Amygdala (tissue), 56 donors: ENCODE measurements around the gene NAIF1.
"Not testable (repeated sequence)": the region's sequence is repeated elsewhere in the genome, so short reads cannot be mapped to it uniquely, and the experiment has no call there.

Experiments used
- DNase-seq, 56 donors: peaks; one replicate each; lab custom pipeline; 2025; lab: John Stamatoyannopoulos, UW

Gene NAIF1

DNA sequence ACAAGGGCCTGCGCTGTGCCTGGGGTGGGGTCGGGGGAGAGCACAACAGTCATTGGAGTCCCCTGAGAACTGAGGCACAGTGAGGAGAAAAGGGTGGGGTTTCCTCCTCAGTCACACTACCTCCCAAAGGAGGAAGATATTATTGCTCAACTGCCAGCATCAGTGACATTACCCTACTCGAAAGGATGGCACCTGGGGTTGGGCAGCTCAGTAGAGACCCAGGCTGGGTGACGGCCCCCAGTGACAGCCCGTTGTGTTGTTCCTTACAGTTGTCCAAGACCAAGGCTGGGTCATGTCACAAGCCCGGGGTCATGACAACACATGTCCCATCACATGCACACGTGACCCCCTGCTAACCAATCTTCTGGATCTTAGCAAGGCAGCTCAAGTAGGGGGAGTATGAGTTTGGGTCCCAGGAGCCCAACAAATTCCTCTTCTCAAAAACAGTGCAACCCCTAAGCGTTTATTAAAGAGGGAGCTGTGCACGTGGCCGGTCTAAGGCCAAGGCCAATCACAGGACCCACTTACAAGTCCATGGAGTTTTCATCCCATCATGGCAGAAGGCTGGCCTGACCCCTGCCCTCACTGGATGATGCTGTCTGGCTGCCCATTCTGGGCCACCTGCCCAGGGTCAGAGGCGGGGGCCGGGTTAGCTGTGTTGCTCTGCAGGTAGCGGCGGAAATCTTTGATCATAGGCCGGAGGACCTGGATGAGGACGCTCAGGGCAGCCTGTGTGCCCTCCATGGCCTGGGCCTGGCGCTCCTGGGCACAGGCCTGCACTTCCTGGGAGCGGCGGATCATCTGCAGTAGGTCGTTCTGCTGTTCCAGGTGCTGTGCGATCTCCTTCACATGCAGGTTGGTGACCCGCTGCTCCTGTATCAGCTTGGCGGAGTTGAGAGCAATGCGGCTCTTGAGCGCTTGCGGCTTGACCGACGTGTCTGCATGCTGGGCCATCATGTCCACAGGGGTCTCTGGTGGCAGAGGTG lies 4.0 kb downstream of the NAIF1 start:
- no peak for DNase-seq

DNA sequence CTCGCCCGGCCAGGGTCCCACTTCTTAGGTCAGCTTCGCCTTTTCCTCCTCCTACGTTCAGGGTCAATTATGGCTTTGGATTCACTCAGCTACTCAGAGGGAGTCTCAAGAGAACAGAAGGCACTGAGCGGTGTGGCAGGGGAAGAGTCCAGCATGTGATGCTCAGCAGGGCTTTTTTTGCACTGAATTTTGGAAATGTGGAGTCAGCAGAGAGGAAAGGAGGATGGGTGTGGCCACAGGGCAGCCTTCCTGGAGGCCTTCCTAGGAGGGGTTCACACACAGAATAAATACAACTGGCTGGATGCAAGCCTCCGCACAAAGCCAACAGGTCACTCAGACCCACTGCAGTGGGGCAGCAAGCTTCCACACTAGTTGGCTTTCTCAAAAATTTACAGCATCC lies 4.8 kb downstream of the NAIF1 start:
- DNase-seq = no peak

DNA sequence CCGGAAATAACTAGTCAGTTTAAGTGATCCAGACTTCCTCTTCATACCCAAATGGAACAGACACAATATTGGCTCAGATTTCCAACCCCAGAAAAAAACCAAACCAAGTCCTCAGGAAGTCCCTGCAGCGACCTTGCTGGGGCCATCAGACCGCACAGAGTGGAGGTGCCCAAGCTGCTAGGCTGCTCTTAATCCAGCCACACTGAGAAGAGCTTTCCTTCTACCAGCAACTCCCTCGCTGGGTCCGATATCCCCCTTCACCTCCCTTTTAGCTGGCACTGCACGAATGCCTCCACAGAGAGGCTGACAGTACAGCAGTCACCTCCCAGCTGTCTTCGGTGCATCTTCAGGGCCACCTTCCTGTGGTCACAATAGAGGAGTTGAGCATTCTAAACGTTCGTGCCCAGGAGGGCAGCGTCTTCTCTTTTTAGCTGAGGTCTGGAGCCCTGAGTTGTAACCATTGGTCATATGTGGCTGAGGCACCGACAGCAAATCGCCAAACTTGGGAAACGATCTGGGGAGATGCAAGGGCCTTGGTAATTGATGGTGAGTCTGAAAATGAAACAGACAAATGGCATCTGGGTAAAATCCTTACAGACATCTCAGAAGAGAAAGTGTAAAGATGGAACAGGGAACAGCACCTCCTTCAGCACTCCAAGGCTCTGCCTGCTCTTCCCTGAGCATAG lies 5.7 kb downstream of the NAIF1 start:
- no peak for DNase-seq

DNA sequence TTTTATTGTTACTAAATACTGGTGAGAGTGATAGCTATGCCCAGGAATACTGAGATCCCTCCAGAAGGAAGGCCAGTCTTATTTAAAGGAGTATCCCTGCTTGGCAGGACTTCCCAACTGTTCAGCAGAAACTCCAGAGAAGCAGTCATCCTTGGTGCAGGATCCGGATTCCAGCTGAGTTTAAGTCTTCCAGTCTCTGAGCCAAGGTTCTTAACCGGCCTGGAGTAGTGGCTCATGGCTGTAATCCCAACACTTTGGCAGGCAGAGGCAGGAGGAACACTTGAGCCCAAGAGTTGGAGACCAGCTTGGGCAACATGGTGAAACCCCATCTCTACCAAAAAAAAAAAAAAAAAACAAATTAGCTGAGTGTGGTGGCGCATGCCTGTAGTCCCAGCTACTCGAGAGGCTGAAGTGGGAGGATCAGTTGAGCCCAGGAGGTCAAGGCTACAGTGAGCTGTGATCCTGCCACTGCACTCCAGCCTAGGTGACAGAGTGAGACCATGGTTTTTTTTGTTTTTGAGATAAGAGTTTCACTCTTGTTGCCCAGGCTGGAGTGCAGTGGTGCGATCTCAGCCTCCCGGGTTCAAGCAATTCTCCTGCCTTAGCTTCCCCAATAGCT lies 7.6 kb downstream of the NAIF1 start:
- no peak for DNase-seq

DNA sequence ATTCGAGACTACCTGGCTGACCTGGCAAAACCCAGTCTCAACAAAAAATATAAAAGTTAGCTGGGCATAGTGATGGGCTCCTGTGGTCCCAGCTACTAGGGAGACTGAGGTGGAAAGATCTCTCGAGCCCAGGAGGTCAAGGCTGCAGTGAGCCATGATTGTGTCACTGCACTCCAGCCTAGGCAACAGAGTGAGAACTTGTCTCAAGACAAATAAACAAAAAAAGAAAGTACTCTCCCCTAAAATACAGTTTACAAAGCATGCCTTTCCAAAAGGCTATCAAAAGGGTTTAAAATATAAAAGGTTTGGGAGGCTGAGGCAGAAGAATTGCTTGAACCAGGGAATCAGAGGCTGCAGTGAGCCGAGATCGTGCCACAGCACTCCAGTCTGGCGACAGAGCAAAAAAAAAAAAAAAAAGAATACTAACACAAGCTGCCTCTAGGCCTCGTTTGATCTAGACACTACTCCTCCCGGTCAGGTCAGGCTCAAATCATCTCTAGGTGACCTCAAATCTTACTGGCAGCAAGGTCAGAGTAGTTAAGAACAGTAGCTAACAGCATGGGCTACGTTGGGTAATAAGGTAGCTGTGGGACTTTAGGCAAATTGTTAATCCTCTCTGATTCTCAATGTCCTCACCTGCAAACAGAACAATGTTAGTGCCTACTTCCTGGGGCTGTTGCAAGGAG lies 9.3 kb downstream of the NAIF1 start:
- DNase-seq = no peak

DNA sequence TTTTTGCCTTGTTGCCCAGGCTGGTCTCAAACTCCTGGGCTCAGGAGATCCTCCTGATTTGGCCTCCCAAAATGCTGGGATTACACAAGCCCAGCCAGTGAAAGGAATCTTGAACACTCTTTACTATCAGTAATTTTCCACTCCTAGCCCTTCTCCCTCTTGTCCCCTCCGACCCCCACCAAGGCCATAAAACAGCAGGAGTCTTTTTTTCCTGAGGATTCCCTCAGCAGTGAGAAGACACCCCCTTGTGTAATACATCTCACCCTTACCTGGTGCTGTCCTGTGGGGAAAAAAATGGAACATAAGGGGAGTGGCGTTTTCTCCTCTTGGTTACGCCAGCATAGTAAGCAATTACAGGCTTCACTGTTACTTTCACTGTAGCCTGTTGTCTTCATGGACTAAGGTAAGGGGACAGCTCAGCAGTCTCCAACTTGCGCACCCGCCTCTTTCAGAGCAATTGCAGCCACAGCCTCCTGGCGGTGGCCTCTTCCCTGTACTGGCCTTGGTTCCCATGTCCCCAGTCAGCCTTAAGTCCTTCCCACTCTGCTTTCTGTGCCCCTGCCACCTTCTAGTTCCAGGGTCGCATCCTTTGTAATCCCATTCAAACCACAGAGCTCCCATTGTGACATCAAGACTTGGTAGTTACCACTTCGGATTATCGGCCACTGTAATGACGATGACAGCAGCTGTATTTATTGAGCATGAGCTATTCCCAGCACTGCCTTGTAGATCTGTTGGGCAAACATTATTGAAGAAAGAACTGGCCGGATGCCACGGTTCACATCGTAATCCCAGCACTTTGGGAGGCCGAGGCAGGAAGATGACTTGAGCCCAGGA lies 10.0 kb downstream of the NAIF1 start:
- DNase-seq = no peak

DNA sequence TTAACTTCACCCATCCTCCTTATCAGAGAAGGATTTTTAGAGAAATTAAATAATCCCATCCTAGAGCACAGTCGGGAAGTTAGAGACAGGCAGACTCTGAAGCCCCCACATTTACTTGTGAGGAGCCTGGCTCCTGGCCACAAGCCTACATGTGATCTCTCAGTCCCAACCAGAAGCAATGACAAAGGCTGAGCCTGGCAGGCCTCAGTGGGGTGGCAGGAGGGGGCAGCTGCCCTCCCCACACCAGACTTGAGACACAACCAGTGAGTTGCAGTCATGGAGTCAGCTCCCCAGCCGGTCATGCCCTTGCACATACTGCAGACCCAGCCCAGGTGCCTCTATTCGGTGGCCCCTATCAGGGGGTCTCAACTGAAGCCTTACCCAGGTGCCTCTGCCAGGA lies 11.0 kb downstream of the NAIF1 start:
- DNase-seq = peak in 20 of 56 donors; percentile 15 to 63 (median 32)

DNA sequence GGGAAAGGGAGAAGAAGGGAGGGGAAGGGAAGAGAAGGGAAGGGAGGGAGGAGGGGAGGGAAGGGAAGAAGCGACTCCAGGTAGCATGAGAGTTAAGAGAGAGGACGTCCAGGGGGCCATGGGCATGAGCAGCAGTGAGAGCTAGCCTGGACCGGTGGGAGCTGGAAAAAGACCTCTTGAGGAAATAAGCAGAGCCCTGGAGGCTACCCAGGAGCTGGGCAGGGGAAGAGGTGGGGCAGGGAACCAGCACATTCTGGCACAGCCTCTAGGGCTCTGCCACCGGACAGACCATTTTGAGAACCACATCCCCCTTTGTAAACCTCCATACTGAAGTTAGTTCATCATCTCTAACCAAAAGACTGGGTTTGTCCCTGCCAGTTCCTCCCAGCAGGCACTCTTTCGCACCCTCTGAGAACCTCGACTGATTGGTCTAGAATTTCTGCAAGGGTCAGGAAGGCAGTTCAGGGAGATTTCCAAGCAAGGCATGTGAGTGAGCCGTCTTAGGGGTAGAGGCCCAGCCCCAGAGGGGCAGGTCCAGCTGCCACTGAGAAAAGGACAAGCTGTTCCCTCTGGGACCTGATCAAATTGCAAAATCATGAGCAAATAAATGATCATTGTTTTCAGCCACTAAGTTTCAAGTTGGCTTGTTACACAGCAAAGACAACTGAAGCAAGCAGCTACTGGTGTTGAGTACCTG lies 11.6 kb downstream of the NAIF1 start:
- peak in 10 of 56 donors; percentile 16 to 63 (median 28) for DNase-seq

DNA sequence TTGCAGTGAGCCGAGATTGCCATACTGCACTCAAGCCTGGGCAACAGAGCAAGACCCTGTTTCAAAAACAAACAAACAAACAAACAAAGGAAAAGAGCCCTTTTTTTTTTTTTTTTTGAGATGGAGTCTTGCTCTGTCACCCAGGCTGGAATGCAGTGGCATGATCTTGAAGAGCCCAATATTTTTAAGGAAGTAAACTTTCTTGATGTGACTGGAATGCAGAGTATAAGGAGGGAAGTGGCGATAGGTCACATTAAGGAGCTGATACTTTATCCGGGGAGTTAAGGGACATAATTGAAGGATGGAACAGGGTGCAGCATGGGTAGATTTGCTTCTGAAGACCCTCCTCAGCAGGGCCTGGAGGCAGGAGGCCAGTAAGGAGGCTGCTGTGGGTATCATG lies 13.0 kb downstream of the NAIF1 start:
- DNase-seq = no peak

DNA sequence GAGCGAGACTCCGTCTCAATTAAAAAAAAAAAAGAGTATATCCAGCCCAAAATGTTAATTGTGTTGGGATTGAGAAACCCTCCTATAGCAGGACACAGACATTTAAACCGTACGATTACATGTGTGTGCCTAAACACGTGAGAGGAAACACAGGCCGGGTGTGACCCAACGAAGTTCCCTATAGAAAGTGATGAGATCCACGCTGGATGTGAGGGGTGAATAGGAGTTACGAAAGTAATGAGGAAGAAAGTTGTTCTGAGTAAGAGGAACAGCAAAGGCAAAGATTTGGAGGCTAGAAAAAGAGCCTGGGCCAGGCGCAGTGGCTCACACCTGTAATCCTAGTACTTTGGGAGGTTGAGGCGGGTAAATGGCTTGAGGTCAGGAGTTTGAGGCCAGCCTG lies 13.6 kb downstream of the NAIF1 start:
- peak in 6 of 56 donors; percentile 7 to 60 (median 14) for DNase-seq

DNA sequence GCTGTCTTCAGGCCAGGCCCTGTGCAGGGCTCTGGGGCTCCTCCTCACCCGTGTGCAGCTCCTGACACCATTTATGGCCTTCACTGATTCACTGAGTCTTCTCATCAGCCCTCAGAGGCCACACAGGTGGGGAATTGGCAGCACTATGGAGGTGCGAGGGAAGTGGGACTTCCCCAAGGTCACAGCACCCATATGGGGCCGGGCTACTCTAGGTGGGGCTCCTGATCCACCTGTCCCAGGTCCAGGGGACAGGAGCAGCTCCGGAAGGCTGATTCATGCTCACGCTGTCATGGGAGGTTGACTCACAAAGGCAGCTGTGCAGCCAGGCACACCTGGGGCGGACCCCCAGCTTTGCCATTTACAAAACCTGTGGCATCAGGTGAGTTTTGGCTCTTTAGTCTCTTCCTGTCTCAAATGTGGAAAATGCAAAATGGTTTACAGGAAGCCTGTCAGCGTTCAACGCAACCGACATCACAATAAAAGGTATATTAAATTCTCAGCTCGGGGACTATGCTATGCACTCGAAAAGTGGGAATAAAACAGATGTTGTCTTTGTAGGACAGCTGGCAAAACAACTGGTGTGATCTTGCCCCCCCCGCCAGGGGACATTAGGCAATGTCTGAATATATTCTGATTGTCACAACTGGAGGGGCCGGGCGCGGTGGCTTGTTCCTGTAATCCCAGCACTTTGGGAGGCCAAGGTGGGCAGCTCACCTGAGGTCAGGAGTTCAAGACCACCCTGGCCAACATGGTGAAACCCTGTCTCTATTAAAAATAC lies 15.0 kb downstream of the NAIF1 start:
- DNase-seq = no peak

DNA sequence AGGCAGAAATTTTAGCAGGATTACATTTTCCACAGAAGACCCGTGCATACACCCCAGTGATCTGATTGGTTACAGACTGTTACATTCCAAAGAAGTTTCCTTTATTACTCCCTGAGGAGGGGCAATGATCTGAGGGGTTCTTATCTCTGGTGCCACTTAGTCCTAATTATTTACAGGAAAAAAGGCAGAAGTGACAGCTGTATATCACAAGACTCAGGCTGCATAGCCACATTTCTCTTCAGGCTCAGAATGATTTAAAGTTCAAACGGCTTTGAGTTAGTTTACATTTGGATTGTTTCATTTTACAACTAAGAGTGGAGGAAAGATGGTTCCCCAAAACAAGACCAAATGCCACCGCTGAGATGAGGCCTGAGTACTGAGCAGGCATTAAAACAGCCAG lies 17.3 kb downstream of the NAIF1 start:
- no peak for DNase-seq

DNA sequence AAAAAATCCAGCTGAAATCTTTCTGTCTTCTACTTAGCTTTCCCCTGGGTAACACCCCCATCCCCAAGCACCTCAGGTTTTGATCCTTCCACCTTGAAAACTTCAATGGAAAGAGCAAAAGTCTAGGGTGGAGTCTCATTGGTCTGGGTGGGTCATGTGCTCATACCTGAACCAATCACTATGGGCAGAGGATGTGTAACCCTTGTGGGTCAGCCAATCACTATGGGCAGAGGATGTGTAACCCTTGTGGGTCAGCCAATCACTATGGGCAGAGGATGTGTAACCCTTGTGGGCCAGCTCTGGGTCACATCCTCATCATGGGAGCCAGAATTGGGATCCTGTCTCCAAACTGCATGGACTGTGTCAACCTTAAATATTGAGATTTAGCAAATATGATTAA lies 18.5 kb downstream of the NAIF1 start:
- no peak for DNase-seq

DNA sequence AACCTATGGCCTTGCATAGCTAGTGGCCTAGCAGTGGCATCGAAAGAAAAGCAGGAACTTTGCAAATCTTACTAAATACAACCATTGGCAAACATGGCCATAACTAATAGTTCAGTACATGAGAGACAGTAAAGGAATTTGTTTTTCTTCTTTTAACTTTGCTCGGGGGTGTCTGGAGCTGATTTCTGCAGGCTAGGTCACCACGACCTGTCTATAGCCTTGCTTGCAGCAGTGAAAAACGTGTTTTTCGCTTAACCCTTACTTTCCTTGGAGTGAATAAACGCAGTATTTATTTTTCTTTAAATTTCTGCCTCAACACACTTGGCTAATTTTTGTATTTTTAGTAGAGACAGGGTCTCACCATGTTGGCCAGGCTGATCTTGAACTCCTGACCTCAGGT lies 19.9 kb downstream of the NAIF1 start:
- DNase-seq = no peak

DNA sequence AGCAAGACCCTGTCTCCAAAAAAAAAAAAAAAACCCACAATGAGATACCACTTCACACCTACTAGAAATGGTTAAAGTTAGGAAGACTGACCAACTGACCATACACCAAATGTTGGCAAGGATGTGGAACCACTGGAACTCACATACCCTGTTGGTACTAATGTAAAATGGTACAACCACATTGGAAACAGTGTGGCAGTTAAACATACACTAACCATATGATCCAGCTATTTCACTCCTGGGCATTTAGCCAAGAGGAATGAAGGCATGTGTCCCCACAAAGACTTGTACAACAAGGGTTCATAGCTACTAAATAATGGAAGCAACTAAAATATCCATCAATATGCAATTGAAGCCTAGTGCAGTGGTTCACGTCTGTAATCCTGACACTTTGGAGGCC lies 21.3 kb downstream of the NAIF1 start:
- DNase-seq = no peak

DNA sequence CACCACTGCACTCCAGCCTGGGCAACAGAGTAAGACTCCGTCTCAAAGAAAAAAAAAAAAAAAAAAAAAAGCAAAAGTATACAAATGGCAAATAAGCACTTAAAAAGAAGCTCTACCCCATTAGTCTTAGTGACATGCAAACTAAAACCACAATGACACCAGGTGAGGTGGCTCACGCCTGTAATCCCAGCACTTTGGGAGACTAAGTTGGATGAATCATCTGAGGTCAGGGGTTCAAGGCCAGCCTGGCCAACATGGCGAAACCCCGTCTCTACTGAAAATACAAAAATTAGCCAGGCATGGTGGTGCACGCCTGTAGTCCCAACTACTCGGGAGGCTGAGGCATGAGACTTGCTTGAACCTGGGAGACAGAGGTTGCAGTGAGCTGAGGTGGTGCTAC lies 21.7 kb downstream of the NAIF1 start:
- not testable (repeated sequence) for DNase-seq

DNA sequence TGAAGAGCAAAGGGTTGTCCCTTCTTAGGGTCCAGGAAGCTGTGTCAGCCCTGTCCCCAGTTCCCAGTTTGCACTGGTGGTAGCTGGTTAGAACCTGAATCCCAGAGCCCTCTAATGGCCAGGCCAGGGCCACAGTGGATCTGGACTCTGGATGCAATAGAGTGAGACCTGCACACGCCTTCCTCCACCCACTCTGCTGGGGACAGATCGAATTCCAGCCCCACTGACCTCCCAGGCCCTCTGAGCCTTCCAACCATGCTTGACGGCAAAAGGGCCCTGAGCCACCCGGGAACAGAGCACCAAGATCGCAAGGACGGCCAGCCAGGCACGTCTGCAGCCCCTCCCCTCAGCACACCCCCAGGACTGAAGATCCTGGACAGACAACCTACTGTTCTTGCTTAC lies 23.7 kb downstream of the NAIF1 start:
- DNase-seq = no peak

DNA sequence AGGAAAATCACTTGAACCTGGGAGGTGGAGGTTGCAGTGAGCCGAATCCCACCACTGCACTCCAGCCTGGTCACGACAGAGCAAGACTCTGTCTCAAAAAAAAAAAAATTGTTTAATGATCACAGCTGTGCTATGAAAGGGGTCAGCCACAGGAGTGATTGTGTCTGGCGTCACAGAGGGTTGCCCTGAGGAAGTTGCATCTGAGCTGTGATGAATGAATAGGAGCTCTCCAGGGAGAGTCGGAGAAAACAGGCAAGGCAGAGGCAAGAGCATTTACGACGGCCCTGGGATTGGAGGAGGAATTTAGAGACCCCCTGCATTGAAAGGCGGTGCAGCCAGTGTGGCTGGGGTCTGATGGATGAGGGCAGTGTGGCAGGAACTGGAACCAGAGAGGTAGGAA lies 25.1 kb downstream of the NAIF1 start:
- no peak for DNase-seq
